HEK293T (cell line): ENCODE results near the gene MMP25.

ENCODE experiments used
- ARNT ChIP-seq: fragments of 450-650 bp; IDR thresholded peaks from 2 replicates; pipeline ENCODE4 v1.6.1; 2017; ENCODE audit warnings: mild to moderate bottlenecking
- BHLHE40 ChIP-seq: fragments of 450-650 bp; IDR thresholded peaks from 2 replicates; pipeline ENCODE4 v1.6.1; 2016; ENCODE audit warnings: mild to moderate bottlenecking, moderate library complexity, borderline replicate concordance
- ELF4 ChIP-seq: fragments of 450-650 bp; IDR thresholded peaks from 2 replicates; pipeline ENCODE4 v1.6.1; 2017; ENCODE audit warnings: antibody characterized with exemption
- FOXK2 ChIP-seq: fragments of 450-650 bp; IDR thresholded peaks from 2 replicates; pipeline ENCODE4 v1.6.1; 2016; ENCODE audit warnings: mild to moderate bottlenecking
- FOXM1 ChIP-seq: fragments of 450-650 bp; IDR thresholded peaks from 2 replicates; pipeline ENCODE4 v1.6.1; 2017; ENCODE audit warnings: mild to moderate bottlenecking, borderline replicate concordance
- HDGF ChIP-seq: fragments of 450-650 bp; IDR thresholded peaks from 2 replicates; pipeline ENCODE4 v1.6.1; 2017; ENCODE audit warnings: antibody characterized with exemption, borderline replicate concordance
- NFRKB ChIP-seq: fragments of 450-650 bp; IDR thresholded peaks from 2 replicates; pipeline ENCODE4 v1.6.1; 2016; ENCODE audit warnings: mild to moderate bottlenecking, moderate library complexity
- PKNOX1 ChIP-seq: fragments of 450-650 bp; IDR thresholded peaks from 2 replicates; pipeline ENCODE4 v1.6.1; 2016
- SP1 ChIP-seq: fragments of 450-650 bp; IDR thresholded peaks from 2 replicates; pipeline ENCODE4 v1.6.1; 2017
- TARDBP ChIP-seq: fragments of 450-650 bp; IDR thresholded peaks from 2 replicates; pipeline ENCODE4 v1.6.1; 2016
- ZNF384 ChIP-seq: fragments of 450-650 bp; IDR thresholded peaks from 2 replicates; pipeline ENCODE4 v1.6.1; 2016

GRCh38 chr16:3051009-3051408, 4.6 kb downstream of the MMP25 start:
- TF ChIP-seq SP1 (no peak), FOXM1 (no peak), NFRKB (no peak), FOXK2 (no peak), BHLHE40 (no peak), ZNF384 (no peak), TARDBP (no peak), HDGF (no peak), ELF4 (no peak), ARNT (no peak), PKNOX1 (no peak)
